Activated naive CD4-positive, alpha-beta T cell treated with anti-CD3 and anti-CD28 coated beads, Interleukin-2, amount 50 U/mL, for 24 hours (primary cell): ENCODE measurements around the gene RYR1.
"Not testable (repeated sequence)": the region's sequence is repeated elsewhere in the genome, so short reads cannot be mapped to it uniquely, and the experiment has no call there.

Experiments used
- H3K27ac Mint-ChIP-seq: one replicate; pipeline ENCODE4 v1.8.0; 2021; ENCODE audit warnings: mild to moderate bottlenecking, mixed read lengths
- H3K27me3 Mint-ChIP-seq: one replicate; pipeline ENCODE4 v1.8.0; 2021; ENCODE audit warnings: mixed read lengths
- H3K36me3 Mint-ChIP-seq: one replicate; pipeline ENCODE4 v1.8.0; 2021; ENCODE audit warnings: mixed read lengths
- H3K4me1 Mint-ChIP-seq: one replicate; pipeline ENCODE4 v1.8.0; 2021; ENCODE audit warnings: mixed read lengths
- H3K4me3 Mint-ChIP-seq: one replicate; pipeline ENCODE4 v1.8.0; 2021; ENCODE audit warnings: mild to moderate bottlenecking, mixed read lengths
- H3K9me3 Mint-ChIP-seq: one replicate; pipeline ENCODE4 v1.8.0; 2021; ENCODE audit warnings: mixed read lengths

The RYR1 gene

DNA sequence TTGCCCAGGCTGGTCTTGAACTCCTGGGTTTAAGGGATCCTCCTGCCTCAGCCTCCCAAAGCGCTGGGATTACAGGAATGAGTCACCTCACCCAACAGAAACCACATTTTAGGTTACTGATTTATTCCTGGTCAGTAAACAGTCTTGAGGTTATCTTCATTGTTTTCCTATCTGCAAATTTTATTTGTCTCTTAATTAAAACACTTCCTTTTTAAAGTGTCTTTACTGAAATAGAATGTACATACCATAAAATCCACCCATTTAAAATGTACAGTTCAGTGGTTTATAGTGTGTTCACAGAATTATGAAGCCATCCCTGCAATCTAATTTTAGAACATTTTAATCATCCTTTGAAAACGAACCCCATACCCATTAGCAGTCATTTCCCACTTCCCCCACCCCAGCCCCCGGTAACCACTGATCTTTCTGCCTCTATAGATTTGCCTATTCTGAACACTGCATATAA lies 121.2 kb downstream of the RYR1 start:
- Mint-ChIP-seq H3K9me3 (no peaks in the 10 kb centered on the region), H3K4me1 (peaks cover 24% of the 10 kb centered on the region), H3K27me3 (peaks cover 1% of the 10 kb centered on the region), H3K27ac (no peak overlapping the region), H3K4me3 (no peak overlapping the region), H3K36me3 (no peaks in the 10 kb centered on the region)

DNA sequence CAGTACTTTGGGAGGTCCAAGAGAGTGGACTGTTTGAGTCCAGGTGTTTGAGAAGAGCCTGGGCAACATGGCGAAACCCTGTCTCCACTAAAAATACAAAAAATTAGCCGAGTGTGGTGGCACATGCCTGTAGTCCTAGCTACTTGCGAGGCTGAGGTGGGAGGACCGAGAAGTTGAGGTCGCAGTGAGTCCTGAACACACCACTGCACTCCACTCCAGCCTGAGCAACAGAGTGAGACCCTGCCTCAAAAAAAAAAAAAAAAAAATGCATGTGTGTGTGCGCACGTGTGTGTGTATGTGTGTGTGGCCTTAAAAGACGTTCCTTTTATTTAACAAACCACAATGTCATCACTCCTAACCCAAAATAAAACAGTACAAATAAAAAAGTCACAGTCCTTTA lies 121.7 kb downstream of the RYR1 start:
- H3K27ac Mint-ChIP-seq: no peak overlapping the region
- H3K27me3 Mint-ChIP-seq: peaks cover 1% of the 10 kb centered on the region
- H3K36me3 Mint-ChIP-seq: no peaks in the 10 kb centered on the region
- H3K4me1 Mint-ChIP-seq: peaks cover 27% of the 10 kb centered on the region
- no peak overlapping the region for H3K4me3 Mint-ChIP-seq
- H3K9me3 Mint-ChIP-seq: no peaks in the 10 kb centered on the region

- Mint-ChIP-seq H3K4me3 (no peak overlapping the region), H3K4me1 (peaks cover 23% of the 10 kb centered on the region), H3K27me3 (peaks cover 1% of the 10 kb centered on the region), H3K36me3 (no peaks in the 10 kb centered on the region), H3K9me3 (no peaks in the 10 kb centered on the region), H3K27ac (no peak overlapping the region)
These were observed 123.2 kb downstream of the RYR1 start for GRCh38 chr19:38556521-38557174.

DNA sequence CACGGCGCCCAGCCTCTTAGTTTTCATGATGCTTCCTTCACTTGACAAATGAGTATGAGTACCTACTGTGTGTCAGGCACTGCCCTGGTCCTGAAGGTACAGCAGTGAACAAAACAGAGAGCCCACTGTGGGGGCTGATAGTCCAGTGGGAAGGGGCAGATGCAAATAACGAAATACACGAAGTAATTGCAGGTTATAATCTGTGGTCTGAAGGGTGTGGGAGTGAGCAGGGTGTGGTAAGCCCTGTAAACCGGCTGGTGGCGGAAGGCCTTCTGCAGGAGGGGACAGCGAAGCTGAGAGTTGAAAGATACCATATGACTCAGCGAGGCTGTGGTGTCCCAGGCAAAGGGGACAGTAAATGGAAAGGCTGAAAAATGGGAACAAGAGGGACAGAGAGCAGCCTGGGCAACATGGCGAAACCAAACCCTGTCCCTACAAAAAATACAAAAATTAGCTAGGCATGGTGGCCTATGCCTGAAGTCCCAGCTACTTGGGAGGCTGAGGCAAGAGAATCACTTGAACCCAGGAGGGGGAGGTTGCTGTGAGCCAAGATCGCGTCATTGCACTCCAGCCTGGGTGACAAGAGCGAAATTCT lies 123.8 kb downstream of the RYR1 start:
- Mint-ChIP-seq H3K4me1 (peaks cover 21% of the 10 kb centered on the region), H3K27me3 (peaks cover 1% of the 10 kb centered on the region), H3K4me3 (no peak overlapping the region), H3K36me3 (no peaks in the 10 kb centered on the region), H3K27ac (no peak overlapping the region), H3K9me3 (no peaks in the 10 kb centered on the region)

GRCh38 chr19:38558933-38559332 lies 125.4 kb downstream of the RYR1 start:
- peaks cover 15% of the 10 kb centered on the region for H3K4me1 Mint-ChIP-seq
- H3K9me3 Mint-ChIP-seq, H3K27me3 Mint-ChIP-seq, H3K27ac Mint-ChIP-seq, H3K36me3 Mint-ChIP-seq, H3K4me3 Mint-ChIP-seq: not testable (repeated sequence)

DNA sequence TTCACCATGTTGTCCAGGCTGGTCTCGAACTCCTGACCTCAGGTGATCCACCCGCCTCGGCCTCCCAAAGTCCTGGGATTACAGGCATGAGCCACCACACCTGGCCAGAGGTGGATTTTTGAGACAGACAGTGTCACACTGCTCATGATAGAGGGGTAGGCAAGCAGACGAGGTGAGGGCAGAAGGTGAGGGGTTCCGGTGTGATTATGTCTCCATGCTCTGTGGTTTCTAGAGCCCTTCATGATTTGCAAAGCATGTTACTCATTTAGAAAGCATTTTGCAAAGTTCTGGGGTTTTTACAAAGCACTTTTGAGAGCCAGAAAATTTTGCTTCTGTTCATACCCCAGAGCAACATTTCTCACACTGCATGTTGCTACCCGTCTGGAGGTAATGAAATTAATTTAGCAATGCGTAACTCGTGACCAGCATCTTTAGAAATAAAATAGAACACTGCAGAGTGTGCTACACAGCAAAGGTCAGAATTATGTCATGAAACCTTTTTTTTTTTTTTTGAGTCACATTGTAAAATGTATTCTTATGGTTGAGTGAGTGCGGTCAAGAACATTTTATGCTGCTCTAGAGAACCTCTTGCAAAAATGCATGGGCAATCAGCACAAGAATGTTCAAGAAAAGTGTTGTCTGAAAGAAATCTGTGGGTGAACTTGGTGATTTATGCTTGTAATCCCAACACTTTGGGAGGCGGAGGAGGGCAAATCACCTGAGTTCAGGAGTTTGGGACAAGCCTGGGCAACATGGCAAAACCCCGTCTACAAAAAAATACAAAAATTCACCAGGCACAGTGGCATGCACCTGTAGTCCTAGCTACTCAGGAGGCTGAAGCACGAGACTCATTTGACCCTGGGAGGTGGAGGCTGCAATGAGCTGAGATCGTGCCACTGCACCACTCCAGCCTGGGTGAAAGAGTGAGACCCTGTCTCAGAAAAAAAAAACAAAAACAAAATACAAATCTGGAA lies 126.2 kb downstream of the RYR1 start:
- Mint-ChIP-seq H3K4me1 (peaks cover 15% of the 10 kb centered on the region), H3K36me3 (no peaks in the 10 kb centered on the region), H3K27ac (no peak overlapping the region), H3K27me3 (peaks cover 1% of the 10 kb centered on the region), H3K9me3 (no peaks in the 10 kb centered on the region), H3K4me3 (no peak overlapping the region)

GRCh38 chr19:38561053-38561606 lies 127.6 kb downstream of the RYR1 start:
- Mint-ChIP-seq H3K4me1 (peaks cover 10% of the 10 kb centered on the region), H3K27ac (no peak overlapping the region), H3K4me3 (no peak overlapping the region), H3K9me3 (no peaks in the 10 kb centered on the region), H3K27me3 (peaks cover 6% of the 10 kb centered on the region), H3K36me3 (no peaks in the 10 kb centered on the region)

- H3K27ac Mint-ChIP-seq: peak overlapping the region; percentile 52
- H3K9me3 Mint-ChIP-seq: no peaks in the 10 kb centered on the region
- peaks cover 10% of the 10 kb centered on the region for H3K4me1 Mint-ChIP-seq
- no peaks in the 10 kb centered on the region for H3K36me3 Mint-ChIP-seq
- no peak overlapping the region for H3K4me3 Mint-ChIP-seq
- peaks cover 6% of the 10 kb centered on the region for H3K27me3 Mint-ChIP-seq
These were observed 128.2 kb downstream of the RYR1 start for GRCh38 chr19:38561658-38562057.

DNA sequence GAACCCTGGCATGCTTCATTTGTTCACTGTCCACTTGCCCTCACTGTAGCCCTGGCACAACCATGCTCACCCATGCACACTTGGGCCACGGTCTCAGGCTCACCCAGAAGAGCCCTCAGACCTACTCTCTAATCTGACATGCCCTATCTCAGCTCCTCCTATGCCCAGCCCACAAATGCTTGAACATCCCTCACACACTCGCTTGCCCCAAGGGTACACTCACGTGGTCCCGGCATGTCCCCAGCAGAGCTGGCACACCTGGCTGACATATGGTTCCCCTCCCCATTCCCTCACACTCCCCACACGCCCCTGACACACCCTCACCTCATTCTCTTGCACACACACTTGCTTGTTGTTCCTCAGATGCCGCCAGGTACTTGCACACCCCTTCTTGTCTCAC lies 128.6 kb downstream of the RYR1 start:
- no peaks in the 10 kb centered on the region for H3K36me3 Mint-ChIP-seq
- no peaks in the 10 kb centered on the region for H3K9me3 Mint-ChIP-seq
- H3K4me3 Mint-ChIP-seq: no peak overlapping the region
- peaks cover 6% of the 10 kb centered on the region for H3K27me3 Mint-ChIP-seq
- peaks cover 10% of the 10 kb centered on the region for H3K4me1 Mint-ChIP-seq
- H3K27ac Mint-ChIP-seq: no peak overlapping the region

- Mint-ChIP-seq H3K36me3 (no peaks in the 10 kb centered on the region), H3K4me1 (peaks cover 7% of the 10 kb centered on the region), H3K4me3 (no peak overlapping the region), H3K27me3 (peaks cover 8% of the 10 kb centered on the region), H3K27ac (no peak overlapping the region), H3K9me3 (no peaks in the 10 kb centered on the region)
These were observed 130.0 kb downstream of the RYR1 start for GRCh38 chr19:38563475-38563874.

- Mint-ChIP-seq H3K4me1 (no peaks in the 10 kb centered on the region), H3K9me3 (no peaks in the 10 kb centered on the region), H3K27me3 (peaks cover 8% of the 10 kb centered on the region), H3K4me3 (peak overlapping the region; percentile 80), H3K36me3 (no peaks in the 10 kb centered on the region), H3K27ac (no peak overlapping the region)
These were observed 131.6 kb downstream of the RYR1 start for GRCh38 chr19:38564981-38565690.

DNA sequence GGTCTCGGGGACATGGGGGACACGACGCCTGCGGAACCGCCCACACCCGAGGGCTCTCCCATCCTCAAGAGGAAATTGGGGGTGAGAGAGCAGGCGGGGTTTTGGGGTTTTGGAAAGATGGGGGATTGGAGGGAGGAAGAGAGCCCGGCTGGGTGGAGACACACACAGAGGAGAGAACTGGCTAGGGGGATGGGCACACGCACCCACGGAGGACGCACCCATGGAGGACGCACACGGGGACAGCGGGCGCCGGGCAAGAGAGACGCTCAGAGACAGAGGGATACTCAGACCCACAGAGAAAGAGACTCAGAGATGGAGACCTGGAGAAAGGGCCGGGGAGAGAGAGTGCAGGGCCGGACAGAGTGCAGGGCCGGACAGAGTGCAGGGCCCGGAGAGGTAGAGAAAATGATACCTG lies 132.2 kb downstream of the RYR1 start:
- peak overlapping the region; percentile 51 for H3K27ac Mint-ChIP-seq
- peaks cover 8% of the 10 kb centered on the region for H3K27me3 Mint-ChIP-seq

DNA sequence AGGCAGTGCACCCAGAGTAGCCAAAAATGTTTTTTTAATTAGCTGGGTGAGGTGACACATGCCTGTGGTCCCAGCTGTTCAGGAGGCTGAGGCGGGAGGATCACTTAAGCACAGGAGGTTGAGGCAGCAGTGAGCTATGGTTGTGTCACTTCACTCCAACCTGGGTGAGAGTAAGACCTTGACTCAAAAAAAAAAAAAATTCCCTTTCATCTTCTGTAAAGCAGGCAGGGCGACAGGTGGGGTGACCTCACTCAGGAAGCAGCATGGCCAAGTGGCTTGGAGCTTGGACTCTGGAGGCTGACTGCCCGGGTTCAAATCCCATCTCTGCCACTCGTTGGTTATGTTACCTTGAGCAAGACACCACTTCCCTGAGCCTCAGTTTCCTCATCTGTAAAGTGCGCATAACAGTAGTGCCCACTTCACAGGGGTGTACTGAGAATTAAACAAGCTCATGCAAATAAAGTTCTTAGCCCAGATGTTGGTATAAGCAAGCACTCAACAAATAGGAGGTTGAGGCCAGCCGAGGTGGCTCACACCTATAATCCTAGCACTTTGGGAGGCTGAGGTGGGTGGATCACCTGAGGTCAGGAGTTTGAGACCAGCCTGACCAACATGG lies 136.0 kb downstream of the RYR1 start:
- Mint-ChIP-seq H3K27ac (no peak overlapping the region), H3K36me3 (no peaks in the 10 kb centered on the region), H3K4me1 (no peaks in the 10 kb centered on the region), H3K27me3 (peaks cover 8% of the 10 kb centered on the region), H3K4me3 (no peak overlapping the region), H3K9me3 (no peaks in the 10 kb centered on the region)

More for the DNA sequence above, 132.2 kb downstream of the RYR1 start:
- no peaks in the 10 kb centered on the region for H3K4me1 Mint-ChIP-seq
- no peaks in the 10 kb centered on the region for H3K9me3 Mint-ChIP-seq
- H3K36me3 Mint-ChIP-seq: no peaks in the 10 kb centered on the region
- peak overlapping the region; percentile 62 for H3K4me3 Mint-ChIP-seq

DNA sequence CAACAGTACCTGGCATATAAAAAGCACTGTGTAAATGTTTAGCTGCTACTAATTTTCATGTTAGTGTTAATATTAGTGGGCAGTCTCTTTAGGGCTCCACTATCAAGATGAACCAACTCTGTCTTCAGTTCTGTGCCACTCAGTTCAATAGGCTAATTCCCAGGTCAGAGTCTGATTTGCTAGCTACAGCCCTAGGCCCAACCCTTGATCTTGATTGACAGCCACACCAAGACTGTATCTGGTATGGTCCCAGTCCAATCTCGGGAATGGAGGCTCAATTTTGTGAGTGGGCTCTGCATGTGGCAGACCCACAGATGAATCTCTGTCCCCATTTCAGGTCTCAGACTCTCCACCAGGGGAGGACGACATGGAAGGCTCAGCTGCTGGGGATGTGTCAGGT lies 138.2 kb downstream of the RYR1 start:
- Mint-ChIP-seq H3K9me3 (no peaks in the 10 kb centered on the region), H3K4me1 (no peaks in the 10 kb centered on the region), H3K36me3 (no peaks in the 10 kb centered on the region), H3K27ac (no peak overlapping the region), H3K4me3 (no peak overlapping the region), H3K27me3 (peaks cover 3% of the 10 kb centered on the region)

DNA sequence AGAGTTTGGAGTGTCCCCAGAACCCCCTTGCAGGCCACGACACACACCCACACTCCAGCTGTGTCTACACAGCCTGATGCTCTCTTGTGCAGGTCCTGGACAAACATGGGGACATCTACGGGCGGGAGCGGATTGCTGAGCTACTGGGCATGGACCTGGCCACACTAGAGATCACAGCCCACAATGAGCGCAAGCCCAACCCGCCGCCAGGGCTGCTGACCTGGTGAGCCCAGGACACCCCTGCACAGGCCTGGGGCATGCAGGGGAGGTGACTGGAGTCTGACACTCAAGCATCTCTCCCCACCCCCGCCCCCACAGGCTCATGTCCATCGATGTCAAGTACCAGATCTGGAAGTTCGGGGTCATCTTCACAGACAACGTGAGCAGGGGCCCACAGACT lies 144.3 kb downstream of the RYR1 start:
- Mint-ChIP-seq H3K27me3 (no peaks in the 10 kb centered on the region), H3K4me3 (no peak overlapping the region), H3K36me3 (no peaks in the 10 kb centered on the region), H3K27ac (no peak overlapping the region), H3K9me3 (no peaks in the 10 kb centered on the region), H3K4me1 (no peaks in the 10 kb centered on the region)
